ENCODE data around the gene KIF16B. TPM values are rescaled to one million over a fixed set of nuclear protein-coding genes. Genes with fewer than 3 reads are reported as not detected.

The KIF16B gene
- total RNA-seq, 1 donor from 2014 or later = 19.0 TPM

- Histone ChIP-seq H3K36me3 (ENCODE audit: control insufficient read depth, insufficient read depth, low read length) (peaks cover 13% of the 10 kb centered on the region), H3K4me3 (ENCODE audit: low read depth, low read length) (no peak overlapping the region), H3K27me3 (ENCODE audit: control insufficient read depth, insufficient read depth, low read length) (no peaks in the 10 kb centered on the region)
- DNase-seq (ENCODE audit: low read depth) = no peak
- TF ChIP-seq, protein P1, sequence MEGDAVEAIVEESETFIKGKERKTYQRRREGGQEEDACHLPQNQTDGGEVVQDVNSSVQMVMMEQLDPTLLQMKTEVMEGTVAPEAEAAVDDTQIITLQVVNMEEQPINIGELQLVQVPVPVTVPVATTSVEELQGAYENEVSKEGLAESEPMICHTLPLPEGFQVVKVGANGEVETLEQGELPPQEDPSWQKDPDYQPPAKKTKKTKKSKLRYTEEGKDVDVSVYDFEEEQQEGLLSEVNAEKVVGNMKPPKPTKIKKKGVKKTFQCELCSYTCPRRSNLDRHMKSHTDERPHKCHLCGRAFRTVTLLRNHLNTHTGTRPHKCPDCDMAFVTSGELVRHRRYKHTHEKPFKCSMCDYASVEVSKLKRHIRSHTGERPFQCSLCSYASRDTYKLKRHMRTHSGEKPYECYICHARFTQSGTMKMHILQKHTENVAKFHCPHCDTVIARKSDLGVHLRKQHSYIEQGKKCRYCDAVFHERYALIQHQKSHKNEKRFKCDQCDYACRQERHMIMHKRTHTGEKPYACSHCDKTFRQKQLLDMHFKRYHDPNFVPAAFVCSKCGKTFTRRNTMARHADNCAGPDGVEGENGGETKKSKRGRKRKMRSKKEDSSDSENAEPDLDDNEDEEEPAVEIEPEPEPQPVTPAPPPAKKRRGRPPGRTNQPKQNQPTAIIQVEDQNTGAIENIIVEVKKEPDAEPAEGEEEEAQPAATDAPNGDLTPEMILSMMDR (IDR thresholded peaks at IDR 0.05; ENCODE audit: insufficient read depth, low read length, severe bottlenecking) = no peak
- FAIRE-seq = no peak
Measured at GRCh38 chr20:16490696-16491095, 82.6 kb downstream of the KIF16B start.

DNA sequence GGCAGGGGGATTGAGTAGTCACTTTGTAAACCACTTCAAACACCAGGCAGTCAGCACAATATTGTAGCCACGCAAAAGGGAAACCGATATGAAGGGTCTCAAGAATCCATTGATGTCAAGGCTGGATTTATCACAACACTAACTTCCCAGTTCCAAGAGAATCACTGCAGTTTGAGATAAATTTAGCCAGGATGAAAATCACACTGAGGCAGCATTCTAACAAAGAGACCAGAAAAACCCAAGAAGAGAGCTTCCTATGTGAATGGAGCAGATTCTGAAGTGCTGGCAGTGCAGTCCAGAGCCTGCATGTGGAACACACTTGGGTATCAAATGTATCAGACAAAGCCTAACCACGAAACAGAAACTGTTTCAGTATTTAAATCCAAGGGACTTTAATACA is 84.6 kb downstream of the KIF16B start:
- no peaks in the 10 kb centered on the region for H3K27me3 ChIP-seq (ENCODE audit: control insufficient read depth, insufficient read depth, low read length)
- no peak overlapping the region for H3K4me3 ChIP-seq (ENCODE audit: low read depth, low read length)
- TF ChIP-seq, protein P1 (IDR thresholded peaks at IDR 0.05; ENCODE audit: insufficient read depth, low read length, severe bottlenecking) = no peak
- FAIRE-seq = no peak
- DNase-seq (ENCODE audit: low read depth) = no peak
- H3K36me3 ChIP-seq (ENCODE audit: control insufficient read depth, insufficient read depth, low read length) = peaks cover 13% of the 10 kb centered on the region

DNA sequence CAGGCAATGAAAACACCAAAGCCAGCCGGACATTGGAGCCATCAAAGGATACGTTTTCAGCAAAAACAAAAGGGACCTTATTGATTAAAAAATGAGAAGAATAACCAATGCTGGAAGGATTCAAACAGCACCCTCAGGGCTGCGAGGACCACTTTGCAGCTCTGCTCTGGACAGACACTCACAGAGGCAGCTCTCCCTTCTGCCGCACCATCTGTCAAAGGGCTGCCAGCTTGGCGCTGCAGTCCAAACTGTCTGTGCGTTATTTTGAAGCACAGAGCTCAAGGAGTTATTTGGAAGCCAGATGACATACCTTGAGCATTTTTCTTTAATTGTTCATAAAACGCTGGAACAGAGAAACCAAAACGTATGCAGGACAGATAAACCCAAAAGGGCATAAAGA is 85.2 kb downstream of the KIF16B start:
- no peak for FAIRE-seq
- DNase-seq (ENCODE audit: low read depth) = no peak
- Histone ChIP-seq H3K36me3 (ENCODE audit: control insufficient read depth, insufficient read depth, low read length) (peaks cover 11% of the 10 kb centered on the region), H3K4me3 (ENCODE audit: low read depth, low read length) (no peak overlapping the region), H3K27me3 (ENCODE audit: control insufficient read depth, insufficient read depth, low read length) (no peaks in the 10 kb centered on the region)
- TF ChIP-seq, protein P1 (IDR thresholded peaks at IDR 0.05; ENCODE audit: insufficient read depth, low read length, severe bottlenecking) = no peak

DNA sequence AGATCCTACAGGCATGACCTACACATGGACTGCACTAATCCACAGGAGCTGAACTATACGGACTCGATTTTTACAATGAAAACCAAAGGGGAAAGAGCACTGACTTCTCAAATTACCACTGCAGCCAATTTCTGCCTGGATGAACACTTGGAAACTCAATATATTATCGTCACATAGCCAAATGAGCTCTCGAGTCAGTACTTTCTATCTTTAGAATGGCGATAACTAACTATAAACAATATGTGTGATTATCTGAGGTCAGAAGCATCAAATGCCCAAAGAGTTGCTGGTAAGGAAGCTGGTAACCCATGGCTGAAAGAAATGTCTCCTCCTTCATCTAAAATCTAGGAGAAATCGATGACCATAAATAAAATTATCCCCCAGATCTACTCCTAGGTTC is 86.7 kb downstream of the KIF16B start:
- Histone ChIP-seq H3K27me3 (ENCODE audit: control insufficient read depth, insufficient read depth, low read length) (no peaks in the 10 kb centered on the region), H3K4me3 (ENCODE audit: low read depth, low read length) (no peak overlapping the region), H3K36me3 (ENCODE audit: control insufficient read depth, insufficient read depth, low read length) (peaks cover 12% of the 10 kb centered on the region)
- TF ChIP-seq, protein P1 (IDR thresholded peaks at IDR 0.05; ENCODE audit: insufficient read depth, low read length, severe bottlenecking) = no peak
- DNase-seq (ENCODE audit: low read depth) (no peak), FAIRE-seq (no peak)

- H3K36me3 ChIP-seq (ENCODE audit: control insufficient read depth, insufficient read depth, low read length) = peaks cover 11% of the 10 kb centered on the region
- DNase-seq (ENCODE audit: low read depth) = peak; percentile 6
Measured at GRCh38 chr20:16485401-16485800, 87.8 kb downstream of the KIF16B start.

DNA sequence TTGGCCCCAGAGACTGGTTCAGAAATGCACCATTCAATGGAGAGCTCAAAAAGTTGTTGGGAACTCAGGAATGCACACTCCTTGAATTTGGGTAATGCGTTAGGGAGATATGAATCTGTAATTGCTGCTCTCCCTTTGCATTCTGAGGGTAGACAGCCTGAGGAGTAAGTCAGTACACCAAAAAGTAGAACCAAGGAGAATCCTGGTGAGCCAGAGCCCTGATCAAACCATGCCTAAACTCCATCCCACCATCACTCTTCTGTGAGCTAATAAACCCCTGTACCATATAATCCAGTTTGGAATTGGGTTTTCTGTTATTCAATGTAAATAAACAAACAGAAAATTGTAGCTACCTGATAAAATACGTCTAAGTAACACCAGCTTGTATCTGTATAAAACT is 90.2 kb downstream of the KIF16B start:
- TF ChIP-seq, protein P1 (IDR thresholded peaks at IDR 0.05; ENCODE audit: insufficient read depth, low read length, severe bottlenecking) = no peak
- Histone ChIP-seq H3K36me3 (ENCODE audit: control insufficient read depth, insufficient read depth, low read length) (peaks cover 5% of the 10 kb centered on the region), H3K27me3 (ENCODE audit: control insufficient read depth, insufficient read depth, low read length) (no peaks in the 10 kb centered on the region), H3K4me3 (ENCODE audit: low read depth, low read length) (no peak overlapping the region)
- no peak for FAIRE-seq
- no peak for DNase-seq (ENCODE audit: low read depth)

More at GRCh38 chr20:16485401-16485800, 87.8 kb downstream of the KIF16B start:
- FAIRE-seq = no peak
- TF ChIP-seq, protein P1 (IDR thresholded peaks at IDR 0.05; ENCODE audit: insufficient read depth, low read length, severe bottlenecking) = no peak
- no peaks in the 10 kb centered on the region for H3K27me3 ChIP-seq (ENCODE audit: control insufficient read depth, insufficient read depth, low read length)
- no peak overlapping the region for H3K4me3 ChIP-seq (ENCODE audit: low read depth, low read length)

All from bronchial epithelial cell (primary cell).